GM18507 (cell line): ENCODE data around the gene MGAT2.
"Not testable (repeated sequence)": the region's sequence is repeated elsewhere in the genome, so short reads cannot be mapped to it uniquely, and the experiment has no call there.

Experiments
- DNase-seq: peaks from one replicate; pipeline ENCODE4 v3.0.0; 2011; ENCODE audit warnings: low read depth; ENCODE audit not compliant: insufficient read length; ENCODE audit errors: extremely low spot score
- FAIRE-seq: peaks from 2 replicates; lab custom pipeline; 2011; peaks lifted over from hg19 to GRCh38; lab: Jason Lieb, UNC

The MGAT2 gene

DNA sequence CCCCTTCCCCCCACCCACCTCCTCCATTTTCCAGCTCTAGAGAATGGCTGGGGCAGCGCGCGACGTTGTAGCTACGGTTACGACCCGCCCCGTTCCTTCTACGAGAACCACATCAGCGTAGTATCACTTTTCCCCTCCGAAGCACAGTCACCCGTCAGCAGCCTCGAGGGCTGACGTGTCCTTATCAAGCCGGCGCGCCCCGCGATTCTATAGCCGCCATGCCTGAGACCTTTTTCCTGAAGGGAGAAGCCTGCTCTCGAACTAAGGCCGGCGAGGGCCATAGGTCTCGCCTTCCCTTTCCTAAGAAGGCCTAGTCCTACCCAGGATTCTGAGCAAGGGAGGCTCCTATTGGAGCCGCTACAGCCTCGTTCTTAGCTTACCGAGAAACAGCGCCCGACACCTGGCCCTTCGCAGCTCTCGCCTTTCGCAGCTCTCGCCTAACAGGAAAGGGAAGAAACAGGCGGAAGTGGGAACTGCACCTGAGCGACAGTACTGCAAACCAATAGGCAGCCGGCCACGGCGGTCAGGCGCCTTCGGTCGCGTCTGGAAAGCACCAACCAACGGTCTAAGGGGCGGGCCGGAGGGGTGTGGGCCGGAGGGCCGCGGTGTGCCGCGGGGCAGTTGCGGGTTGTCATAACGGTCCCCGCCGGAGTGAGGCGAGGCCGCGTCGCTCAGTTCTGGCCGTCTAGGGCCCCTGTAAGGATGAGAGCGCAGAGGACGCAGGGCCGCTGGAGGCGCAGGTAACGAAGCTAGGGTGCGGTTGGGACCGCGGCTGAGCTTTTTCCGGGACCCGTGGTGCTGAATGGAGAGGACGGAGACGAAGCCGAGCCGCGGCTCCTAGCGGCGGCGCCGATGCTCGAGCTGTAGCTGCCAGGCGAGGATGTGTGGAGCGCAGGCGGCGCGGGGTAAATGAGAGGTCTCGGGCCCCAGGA, at the start of gene MGAT2, which contains the start of gene RPL36AL:
MGAT2 (plus strand) TSS at position 618 of the 932 bp plus-strand sequence. CDS start 470 bp downstream, outside the sequence.
RPL36AL (minus strand) TSS at position 445 of the 932 bp plus-strand sequence. CDS start 1,522 bp downstream, outside the sequence.
- DNase-seq (peak; percentile 96), FAIRE-seq (peak; percentile 90)

DNA sequence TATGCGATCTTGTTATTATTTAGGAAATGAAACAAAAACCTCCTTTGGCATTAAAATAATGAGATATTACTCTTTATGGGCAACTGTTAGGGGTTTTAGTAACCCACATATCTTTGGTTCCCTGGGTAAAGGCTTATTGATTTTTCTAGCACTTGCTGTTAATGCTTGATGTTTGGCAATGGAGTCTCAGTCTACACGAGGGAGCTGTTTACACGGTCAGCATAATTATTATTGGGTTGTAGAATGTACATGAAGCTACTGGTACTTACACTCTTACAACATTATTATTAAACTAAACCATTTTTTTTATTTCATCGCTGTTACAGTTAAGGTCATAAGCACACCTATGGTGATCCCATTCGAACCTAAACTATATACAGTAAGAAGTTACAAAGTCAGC, 46.6 kb upstream of the MGAT2 start:
- no peak for FAIRE-seq
- DNase-seq = no peak

DNA sequence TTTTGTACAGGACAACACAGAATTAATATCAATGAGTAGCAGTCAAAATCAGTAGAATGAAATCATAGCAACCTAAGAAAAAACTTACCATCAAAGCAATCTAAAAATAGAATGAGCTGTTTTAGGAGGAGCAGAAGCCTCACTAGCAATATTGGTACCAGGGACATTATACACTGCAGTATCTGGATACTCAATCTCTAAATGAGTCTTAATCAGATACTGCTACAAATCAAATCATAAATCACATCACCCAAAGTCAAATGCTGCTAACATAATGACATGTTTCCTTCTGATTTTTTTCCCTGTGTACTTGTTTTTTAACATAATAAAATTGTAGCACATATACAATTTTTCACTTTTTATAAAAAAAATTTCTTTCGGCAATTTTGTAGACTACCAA, 42.5 kb upstream of the MGAT2 start:
- FAIRE-seq (no peak), DNase-seq (no peak)

- FAIRE-seq (no peak), DNase-seq (no peak)
Measured at GRCh38 chr14:49579841-49580240, 40.8 kb upstream of the MGAT2 start.

DNA sequence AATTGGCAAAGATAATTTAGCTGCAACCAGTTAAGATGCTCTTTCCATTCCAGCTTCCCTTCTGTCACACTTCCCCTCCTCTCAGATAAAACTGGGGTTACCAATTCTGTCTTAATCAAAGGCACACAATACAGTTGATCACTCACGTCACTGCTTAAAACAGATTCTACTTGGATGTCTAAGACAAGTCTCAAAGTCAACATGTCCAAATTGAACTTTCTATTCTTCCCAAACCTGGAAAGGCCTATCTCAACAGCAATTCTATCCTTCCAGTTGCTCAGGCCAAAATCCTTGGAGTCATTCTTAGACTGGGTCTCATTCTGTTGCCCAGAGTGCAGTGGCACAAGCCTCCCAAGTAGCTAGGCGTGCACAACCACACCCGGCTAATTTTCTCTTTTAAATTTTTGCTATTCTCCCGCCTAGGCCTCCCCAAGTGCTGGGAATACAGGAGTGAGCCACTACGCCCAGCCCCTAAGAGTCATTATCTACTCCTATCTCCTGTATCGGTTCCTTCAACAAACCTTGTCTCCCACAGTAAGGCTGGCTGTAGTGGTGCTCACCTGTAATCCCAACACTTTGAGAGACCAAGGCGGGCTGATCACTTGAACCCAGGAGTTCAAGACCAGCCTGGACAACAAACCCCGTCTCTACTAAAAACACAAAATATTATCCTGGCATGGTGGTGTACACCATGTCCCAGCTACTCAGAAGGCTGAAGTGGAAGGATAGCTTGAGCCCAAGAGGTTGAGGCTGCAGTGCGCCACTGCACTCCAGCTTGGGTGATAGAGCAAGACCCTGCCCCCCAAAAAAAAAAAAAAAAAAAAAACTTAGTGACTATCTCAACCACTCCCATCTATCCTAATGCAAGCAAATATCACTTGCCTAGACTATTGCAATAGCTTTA, 39.1 kb upstream of the MGAT2 start:
- no peak for FAIRE-seq

GRCh38 chr14:49582113-49582977, 38.3 kb upstream of the MGAT2 start:
- FAIRE-seq (no peak), DNase-seq (no peak)

More for the DNA sequence above, 39.1 kb upstream of the MGAT2 start:
- no peak for DNase-seq

- no peak for DNase-seq
- no peak for FAIRE-seq
Measured at GRCh38 chr14:49583629-49584028, 37.0 kb upstream of the MGAT2 start.

- no peak for DNase-seq
- no peak for FAIRE-seq
Measured at GRCh38 chr14:49584058-49584457, 36.5 kb upstream of the MGAT2 start.

- not testable (repeated sequence) for FAIRE-seq, DNase-seq
Measured at GRCh38 chr14:49584981-49585640, 35.5 kb upstream of the MGAT2 start.

DNA sequence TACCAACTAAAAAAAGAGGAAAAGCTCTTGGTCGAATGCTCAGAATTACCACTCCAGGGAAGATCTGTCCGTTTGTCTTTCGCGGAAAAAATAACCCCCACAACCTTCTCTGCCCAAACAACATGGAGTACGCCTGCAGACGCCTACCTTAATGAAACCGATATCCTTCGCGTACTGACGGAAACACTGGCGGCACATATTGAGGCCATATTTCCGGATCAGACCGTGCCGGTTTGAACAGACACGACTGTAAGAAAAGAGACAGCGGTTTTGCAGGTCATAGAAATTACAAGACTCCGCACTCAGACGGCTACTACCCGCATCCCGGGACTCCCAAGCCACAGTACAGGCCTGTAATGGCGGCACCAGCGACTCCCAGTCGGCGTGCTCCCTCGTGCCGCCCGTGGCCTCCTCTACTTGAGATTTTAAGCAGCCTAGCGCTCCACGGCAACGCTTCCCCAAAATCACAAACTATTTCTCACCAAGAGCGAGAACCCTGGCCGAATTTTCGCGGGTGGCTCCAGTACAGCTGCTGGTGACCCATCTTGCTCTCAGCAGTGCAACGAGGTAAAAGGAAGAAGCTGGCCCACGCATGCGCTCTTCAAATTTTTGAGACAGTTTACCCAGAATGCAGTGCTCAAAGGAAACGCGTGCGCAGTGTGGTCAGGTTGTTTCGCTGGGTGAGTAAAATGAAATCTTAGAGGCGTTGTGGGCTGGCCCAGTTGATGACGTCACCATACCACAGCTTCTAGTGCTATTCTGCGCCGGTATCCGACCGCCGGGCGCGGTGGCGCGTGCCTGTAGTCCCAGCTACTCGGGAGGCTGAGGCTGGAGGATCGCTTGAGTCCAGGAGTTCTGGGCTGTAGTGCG, 34.6 kb upstream of the MGAT2 start, which contains the start of gene RPS29:
RPS29 (minus strand) TSS at position 578 of the 870 bp plus-strand sequence; CDS start at position 544, 34 bp downstream.
- DNase-seq = peak; percentile 84
- peak; percentile 96 for FAIRE-seq

DNA sequence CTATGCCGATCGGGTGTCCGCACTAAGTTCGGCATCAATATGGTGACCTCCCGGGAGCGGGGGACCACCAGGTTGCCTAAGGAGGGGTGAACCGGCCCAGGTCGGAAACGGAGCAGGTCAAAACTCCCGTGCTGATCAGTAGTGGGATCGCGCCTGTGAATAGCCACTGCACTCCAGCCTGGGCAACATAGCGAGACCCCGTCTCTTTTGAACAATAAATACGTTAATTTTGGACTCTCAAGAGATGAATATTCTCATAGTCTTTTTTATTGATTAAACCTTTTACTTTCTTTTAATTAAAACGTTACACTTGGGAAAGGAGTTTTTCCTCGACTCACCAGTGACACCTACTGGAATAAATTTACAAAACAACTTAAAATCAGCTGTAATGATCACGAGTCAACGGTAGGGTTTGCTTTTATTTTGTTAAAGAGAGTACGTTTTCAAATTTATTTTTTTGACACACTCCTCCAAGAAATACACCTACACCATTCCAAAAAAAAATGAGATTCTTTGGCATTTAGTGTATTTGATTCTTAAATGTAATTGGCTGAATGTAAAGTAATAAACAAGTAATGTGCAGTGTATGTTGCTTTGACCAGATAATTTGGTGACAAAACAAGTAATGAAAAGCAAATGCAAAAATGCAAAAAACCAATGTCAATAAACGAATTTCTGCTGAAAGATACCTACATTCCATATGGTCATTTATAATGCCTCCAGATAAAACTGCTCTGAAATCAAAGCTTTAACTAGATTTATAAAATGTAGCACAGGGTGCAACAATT, 33.7 kb upstream of the MGAT2 start:
- peak; percentile 48 for FAIRE-seq
- no peak for DNase-seq

GRCh38 chr14:49589387-49589786, 31.2 kb upstream of the MGAT2 start:
- FAIRE-seq (no peak), DNase-seq (no peak)

DNA sequence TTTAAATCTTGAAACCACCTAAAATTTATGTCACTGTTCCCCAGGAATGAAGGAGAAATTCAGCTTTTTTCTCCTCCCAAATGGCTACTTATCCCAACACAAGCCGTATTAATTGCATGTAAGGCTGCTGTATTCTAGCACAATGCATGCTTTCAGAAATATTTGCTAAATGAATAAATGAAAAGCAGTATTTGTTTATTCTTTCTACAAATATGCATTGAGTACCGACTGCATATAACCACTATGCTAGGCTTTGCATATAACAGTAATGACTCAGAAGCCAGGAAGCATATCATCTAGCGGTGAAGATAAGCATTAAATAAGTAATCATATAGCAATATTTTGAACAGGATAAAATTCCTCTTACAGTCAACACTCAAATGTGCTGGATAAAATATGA, 27.6 kb upstream of the MGAT2 start:
- DNase-seq (no peak), FAIRE-seq (no peak)

DNA sequence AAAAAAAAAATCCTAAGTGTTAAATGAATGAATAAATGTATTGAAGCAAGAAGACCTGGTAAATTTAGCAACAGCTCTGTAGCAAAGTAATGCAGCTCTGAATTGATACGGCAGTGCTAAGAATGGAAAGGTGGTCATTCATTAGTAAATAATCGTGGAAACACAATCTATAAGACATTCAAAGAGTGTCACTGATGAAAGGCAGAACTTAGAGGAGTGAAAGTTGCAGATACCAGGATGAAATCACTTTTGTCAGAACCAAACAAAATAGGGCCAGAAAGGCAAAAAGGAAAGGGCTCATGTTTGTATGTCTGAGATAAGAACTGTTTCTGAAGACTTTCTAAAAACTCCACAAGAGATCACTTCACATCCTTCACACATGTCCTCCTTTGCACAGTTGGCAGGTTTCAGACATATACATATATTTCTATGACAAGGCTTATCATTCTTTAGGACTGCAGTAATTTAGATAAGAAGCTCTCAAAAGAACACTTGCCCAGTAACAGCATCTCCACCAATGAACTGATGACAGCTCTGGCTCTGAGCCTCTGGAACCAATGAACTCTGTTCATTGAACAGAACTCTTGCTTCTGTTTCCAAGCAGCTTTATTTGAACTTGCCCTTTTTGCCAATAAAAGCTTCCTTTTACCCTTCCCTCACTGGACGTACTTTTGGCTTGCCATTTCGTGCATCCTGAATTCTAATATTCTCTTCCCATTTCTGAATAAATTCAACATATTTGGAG, 26.1 kb upstream of the MGAT2 start:
- DNase-seq (no peak), FAIRE-seq (peak; percentile 69)

- no peak for DNase-seq
Measured at GRCh38 chr14:49598189-49598484, 22.5 kb upstream of the MGAT2 start.

GRCh38 chr14:49598485-49599300, 21.9 kb upstream of the MGAT2 start, which contains the start of gene LRR1:
LRR1 (plus strand) TSS chr14:49598940; CDS start chr14:49599021, 81 bp downstream.
- DNase-seq = peak; percentile 54
- FAIRE-seq = peak; percentile 76

More at GRCh38 chr14:49598189-49598484, 22.5 kb upstream of the MGAT2 start:
- no peak for FAIRE-seq
